Measurements from ENCODE around the gene NRP2.

The NRP2 gene

GRCh38 chr2:205757271-205757670 is 75.0 kb downstream of the NRP2 start:
- Histone ChIP-seq H3K27me3 (ENCODE audit: insufficient read depth, low read length, poor library complexity, severe bottlenecking) (no peaks in the 10 kb centered on the region), H3K79me2 (ENCODE audit: insufficient read depth, low read length) (no peaks in the 10 kb centered on the region), H3K9me2 (replicated peaks; ENCODE audit: low read depth, low read length) (no peaks in the 10 kb centered on the region), H3K9me3 (ENCODE audit: insufficient read depth, low read depth, low read length) (no peaks in the 10 kb centered on the region), H3K36me3 (ENCODE audit: insufficient read depth, low read length) (no peaks in the 10 kb centered on the region), H3K4me1 (ENCODE audit: insufficient read depth, low read length, poor library complexity, severe bottlenecking) (no peaks in the 10 kb centered on the region), H3F3A (ENCODE audit: low read depth) (no peaks in the 10 kb centered on the region), H3K9ac (ENCODE audit: low read depth, low read length, poor library complexity, severe bottlenecking) (no peak overlapping the region), H3K4me2 (ENCODE audit: low read depth, low read length, poor library complexity, severe bottlenecking) (no peak overlapping the region), H3K4me3 (ENCODE audit: low read length, poor library complexity, severe bottlenecking) (no peak overlapping the region), H2AFZ (ENCODE audit: low read length) (no peak overlapping the region), H4K20me1 (ENCODE audit: insufficient read depth, low read length, poor library complexity, severe bottlenecking) (no peaks in the 10 kb centered on the region)
- TF ChIP-seq CTCF (conservative IDR thresholded peaks at IDR 0.05; ENCODE audit: low read length): no peak
- TF ChIP-seq EZH2phosphoT487 (IDR thresholded peaks at IDR 0.05; ENCODE audit: borderline replicate concordance): no peak

- H3K36me3 ChIP-seq (ENCODE audit: insufficient read depth, low read length): no peaks in the 10 kb centered on the region
- H4K20me1 ChIP-seq (ENCODE audit: insufficient read depth, low read length, poor library complexity, severe bottlenecking): no peaks in the 10 kb centered on the region
- H2AFZ ChIP-seq (ENCODE audit: low read length): no peak overlapping the region
- H3K4me1 ChIP-seq (ENCODE audit: insufficient read depth, low read length, poor library complexity, severe bottlenecking): no peaks in the 10 kb centered on the region
- H3F3A ChIP-seq (ENCODE audit: low read depth): no peaks in the 10 kb centered on the region
- no peak overlapping the region for H3K4me3 ChIP-seq (ENCODE audit: low read length, poor library complexity, severe bottlenecking)
- H3K9me3 ChIP-seq (ENCODE audit: insufficient read depth, low read depth, low read length): no peaks in the 10 kb centered on the region
- H3K27me3 ChIP-seq (ENCODE audit: insufficient read depth, low read length, poor library complexity, severe bottlenecking): no peaks in the 10 kb centered on the region
- no peaks in the 10 kb centered on the region for H3K9me2 ChIP-seq (replicated peaks; ENCODE audit: low read depth, low read length)
- H3K4me2 ChIP-seq (ENCODE audit: low read depth, low read length, poor library complexity, severe bottlenecking): no peak overlapping the region
- no peak overlapping the region for H3K9ac ChIP-seq (ENCODE audit: low read depth, low read length, poor library complexity, severe bottlenecking)
- no peak for TF ChIP-seq EZH2phosphoT487 (IDR thresholded peaks at IDR 0.05; ENCODE audit: borderline replicate concordance)
- no peak for TF ChIP-seq CTCF (conservative IDR thresholded peaks at IDR 0.05; ENCODE audit: low read length)
- H3K79me2 ChIP-seq (ENCODE audit: insufficient read depth, low read length): no peaks in the 10 kb centered on the region
Measured at GRCh38 chr2:205758051-205758450, 75.8 kb downstream of the NRP2 start.

GRCh38 chr2:205758500-205758899 is 76.2 kb downstream of the NRP2 start:
- H3K4me1 ChIP-seq (ENCODE audit: insufficient read depth, low read length, poor library complexity, severe bottlenecking): no peaks in the 10 kb centered on the region
- H3F3A ChIP-seq (ENCODE audit: low read depth): no peaks in the 10 kb centered on the region
- H3K4me3 ChIP-seq (ENCODE audit: low read length, poor library complexity, severe bottlenecking): no peak overlapping the region
- H3K9me2 ChIP-seq (replicated peaks; ENCODE audit: low read depth, low read length): no peaks in the 10 kb centered on the region
- H3K4me2 ChIP-seq (ENCODE audit: low read depth, low read length, poor library complexity, severe bottlenecking): no peak overlapping the region
- H3K9ac ChIP-seq (ENCODE audit: low read depth, low read length, poor library complexity, severe bottlenecking): no peak overlapping the region
- no peaks in the 10 kb centered on the region for H3K36me3 ChIP-seq (ENCODE audit: insufficient read depth, low read length)
- TF ChIP-seq CTCF (conservative IDR thresholded peaks at IDR 0.05; ENCODE audit: low read length) (no peak), EZH2phosphoT487 (IDR thresholded peaks at IDR 0.05; ENCODE audit: borderline replicate concordance) (no peak)
- no peaks in the 10 kb centered on the region for H3K79me2 ChIP-seq (ENCODE audit: insufficient read depth, low read length)
- no peaks in the 10 kb centered on the region for H3K27me3 ChIP-seq (ENCODE audit: insufficient read depth, low read length, poor library complexity, severe bottlenecking)
- H2AFZ ChIP-seq (ENCODE audit: low read length): no peak overlapping the region
- no peaks in the 10 kb centered on the region for H3K9me3 ChIP-seq (ENCODE audit: insufficient read depth, low read depth, low read length)
- no peaks in the 10 kb centered on the region for H4K20me1 ChIP-seq (ENCODE audit: insufficient read depth, low read length, poor library complexity, severe bottlenecking)
